Activated CD4-positive, alpha-beta T cell treated with anti-CD3 and anti-CD28 coated beads, Interleukin-2, amount 50 U/mL, for 4 hours (primary cell): Measurements from ENCODE around the gene CLCN2.
"Not testable (repeated sequence)": the region's sequence is repeated elsewhere in the genome, so short reads cannot be mapped to it uniquely, and the experiment has no call there.

Source experiments
- DNase-seq, 2 experiments: peaks; one replicate each; pipeline ENCODE4 v3.0.0-alpha.2; 2020

Gene CLCN2

DNA sequence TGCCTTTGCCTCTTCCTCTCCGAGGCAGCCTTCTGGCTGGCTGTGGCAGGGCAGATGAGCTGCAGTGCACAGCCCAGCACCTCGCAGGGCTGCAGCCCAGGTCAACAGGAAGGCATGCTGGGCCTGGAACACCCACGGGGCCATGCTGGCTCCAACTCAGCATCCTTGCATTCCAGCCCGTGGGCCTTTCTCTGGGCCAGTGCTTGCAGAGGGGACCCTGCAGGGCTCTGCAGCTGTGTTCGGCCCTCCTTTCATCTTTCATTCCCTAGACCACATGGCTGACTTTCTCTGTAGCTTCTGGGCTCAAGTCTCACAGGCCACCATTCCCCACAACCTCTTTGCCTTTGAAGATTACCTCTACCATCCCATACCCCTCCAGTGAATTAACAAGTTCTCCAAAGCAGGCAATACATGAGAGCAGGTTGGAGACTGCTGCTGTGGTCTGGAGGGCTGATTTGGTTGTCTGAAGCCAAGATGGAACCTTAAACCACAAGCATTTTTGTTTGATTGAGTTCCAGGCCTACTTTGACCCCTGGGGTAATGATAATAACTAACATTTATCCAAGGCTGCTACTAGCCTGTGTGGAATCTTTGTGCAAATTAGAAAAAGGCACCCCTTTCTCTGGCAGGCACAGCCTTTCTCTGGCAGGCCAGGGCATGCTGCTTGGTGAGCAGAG is 18.1 kb downstream of the CLCN2 start:
- DNase-seq = no peak

DNA sequence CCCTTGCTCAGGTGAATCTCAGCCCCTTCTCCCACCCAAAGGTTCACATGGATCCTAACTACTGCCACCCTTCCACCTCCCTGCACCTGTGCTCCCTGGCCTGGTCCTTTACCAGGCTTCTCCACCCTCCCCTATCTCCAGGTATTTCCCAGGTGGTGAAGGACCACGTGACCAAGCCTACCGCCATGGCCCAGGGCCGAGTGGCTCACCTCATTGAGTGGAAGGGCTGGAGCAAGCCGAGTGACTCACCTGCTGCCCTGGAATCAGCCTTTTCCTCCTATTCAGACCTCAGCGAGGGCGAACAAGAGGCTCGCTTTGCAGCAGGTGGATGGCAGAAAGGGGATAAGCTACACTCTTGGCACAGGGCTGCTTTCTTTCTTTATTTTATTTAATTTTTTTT is 19.5 kb downstream of the CLCN2 start:
- DNase-seq = no peak

DNA sequence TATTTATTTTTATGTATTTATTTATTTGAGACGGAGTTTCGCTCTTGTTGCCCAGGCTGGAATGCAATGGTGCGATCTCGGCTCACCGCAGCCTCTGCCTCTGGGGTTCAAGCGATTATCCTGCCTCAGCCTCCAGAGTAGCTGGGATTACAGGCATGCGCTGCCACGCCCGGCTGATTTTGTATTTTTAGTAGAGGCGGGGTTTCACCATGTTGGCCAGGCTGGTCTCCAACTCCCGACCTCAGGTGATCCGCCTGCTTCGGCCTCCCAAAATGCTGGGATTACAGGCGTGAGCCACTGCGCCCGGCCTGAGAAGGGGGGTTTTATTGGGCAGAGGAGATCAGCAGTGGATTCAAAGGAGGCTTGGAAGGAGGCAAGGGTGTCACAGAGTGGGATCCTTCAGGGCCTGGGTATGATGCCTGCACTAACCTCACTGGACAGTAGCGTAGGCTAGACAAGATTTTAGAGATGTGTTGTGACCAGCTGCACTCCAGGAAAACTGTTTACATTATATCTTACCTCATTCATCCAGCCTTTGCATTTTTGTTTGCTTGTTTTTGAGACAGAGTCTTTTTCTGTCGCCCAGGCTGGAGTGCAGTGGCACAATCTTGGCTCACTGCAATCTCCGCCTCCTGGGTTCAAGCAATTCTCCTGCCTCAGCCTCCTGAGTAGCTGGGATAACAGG is 21.8 kb downstream of the CLCN2 start:
- not testable (repeated sequence) for DNase-seq

DNA sequence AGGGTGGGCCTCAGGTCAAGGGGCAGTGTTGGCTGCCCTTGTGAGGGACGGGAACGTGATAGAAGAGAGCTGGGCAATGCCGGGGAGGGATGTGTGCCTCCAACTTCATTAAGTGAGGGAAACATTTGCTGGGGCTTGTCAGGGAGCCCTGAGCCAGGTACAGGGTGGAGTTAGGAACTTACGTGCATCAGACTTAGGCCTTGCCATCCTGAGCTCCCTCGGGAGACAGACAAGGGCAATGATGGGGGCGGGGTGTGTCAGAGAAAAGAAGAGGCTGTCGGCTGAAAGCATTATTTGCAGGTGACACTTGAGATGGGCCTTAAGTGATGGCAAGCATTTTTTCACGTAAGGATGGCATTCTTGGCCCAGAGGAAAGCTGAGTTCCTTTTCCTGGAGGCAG is 22.4 kb downstream of the CLCN2 start:
- DNase-seq = no peak

DNA sequence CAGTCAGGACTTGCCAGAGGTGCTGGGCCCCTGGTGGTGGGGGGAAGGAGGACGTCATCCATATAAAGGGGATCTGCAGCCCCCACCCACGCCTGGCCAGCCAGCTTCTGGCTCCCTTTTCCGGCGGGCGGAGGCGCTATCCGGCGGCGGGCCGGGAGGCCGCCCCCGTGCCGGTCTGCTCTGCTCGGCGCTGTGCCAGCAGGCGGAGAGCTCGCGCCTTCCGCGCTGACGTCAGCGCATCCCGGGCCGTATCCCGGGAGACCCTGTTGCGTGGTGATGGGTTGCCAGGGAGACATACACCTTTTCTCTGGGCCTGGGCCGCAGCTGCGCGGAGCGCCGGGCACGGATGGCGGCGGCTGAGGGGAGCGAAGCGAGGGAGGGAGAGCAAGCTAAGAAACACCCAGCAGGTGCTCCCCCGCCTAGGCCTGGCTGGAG is 22.9 kb downstream of the CLCN2 start:
- DNase-seq = no peak

DNA sequence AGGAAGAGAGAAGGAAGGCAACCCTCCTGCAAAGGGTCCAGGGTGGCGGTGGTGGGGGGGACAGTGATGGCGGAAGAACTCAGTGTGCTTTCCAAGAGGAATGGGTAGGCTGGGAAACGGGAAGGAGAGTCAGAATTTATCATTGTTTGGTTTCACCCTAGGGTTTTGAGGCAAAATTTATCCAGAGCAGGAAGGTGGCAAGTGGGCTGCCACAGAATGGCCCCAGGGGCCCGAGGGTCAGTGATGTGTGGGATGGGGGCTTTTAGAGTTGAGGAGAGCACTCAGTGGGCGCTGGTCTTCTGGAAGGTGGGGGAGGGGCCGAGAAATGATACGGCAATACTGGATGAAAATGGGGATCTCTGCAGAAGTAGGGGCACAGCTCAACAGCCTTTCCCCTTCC is 23.4 kb downstream of the CLCN2 start:
- no peak for DNase-seq

DNA sequence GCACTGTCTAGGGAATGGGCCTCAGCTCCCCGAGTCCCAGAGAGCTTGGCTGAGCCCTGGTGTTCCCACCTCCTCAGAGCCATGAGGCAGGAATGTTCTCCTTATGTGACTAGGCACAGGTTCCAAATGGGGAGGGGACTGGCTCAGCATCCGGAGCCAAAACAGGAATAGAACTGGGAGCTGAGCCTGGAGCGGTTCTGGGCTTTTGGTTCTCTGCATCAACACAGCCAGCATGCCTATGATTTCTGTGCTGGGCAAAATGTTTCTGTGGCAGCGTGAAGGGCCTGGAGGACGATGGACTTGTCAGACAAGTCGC is 24.0 kb downstream of the CLCN2 start, which contains the start of gene FAM131A:
Gene FAM131A (plus strand): TSS at position 202 of the 316 bp plus-strand sequence. CDS start 31 bp downstream, at position 233.
- DNase-seq = no peak

DNA sequence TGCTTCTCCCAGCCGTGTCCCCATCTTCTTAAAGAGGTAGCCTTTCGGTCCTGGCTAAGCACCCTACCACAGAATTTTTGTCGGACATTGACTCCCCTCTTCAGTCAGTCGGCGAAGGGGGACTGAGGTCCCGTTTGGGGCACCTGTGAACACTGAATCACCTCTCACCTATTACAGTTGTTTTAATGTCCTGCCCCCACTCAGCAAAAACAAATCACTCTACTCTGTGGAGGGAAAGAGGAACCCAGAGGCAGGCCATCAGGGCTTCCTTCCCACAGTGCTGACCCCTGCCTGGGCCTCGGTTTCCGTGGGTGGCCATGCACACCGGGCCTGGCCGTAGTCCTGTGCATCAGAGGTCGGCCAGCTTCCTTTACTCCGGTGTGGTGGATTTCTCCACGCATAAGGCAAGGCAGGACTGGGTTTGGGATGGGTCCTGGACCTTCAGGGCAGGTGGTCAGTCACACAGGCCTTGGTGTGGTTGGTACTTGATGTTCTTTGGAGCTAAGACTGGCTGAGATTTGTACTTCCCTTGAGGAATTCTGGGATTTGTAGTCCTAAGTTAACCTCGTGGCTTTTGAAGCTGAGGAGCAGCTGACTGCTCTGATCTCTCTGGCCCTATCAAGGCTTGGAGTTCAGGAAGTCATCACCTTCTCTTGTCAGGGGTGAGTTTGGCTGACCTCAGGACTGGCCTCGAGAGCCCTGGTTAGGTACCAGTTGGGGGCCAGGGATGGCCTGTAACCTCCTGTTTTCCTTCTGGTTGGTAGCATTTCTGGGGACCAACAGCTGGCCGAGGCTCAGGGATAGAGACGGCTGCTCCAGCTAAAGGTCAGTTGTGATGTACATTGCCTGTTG is 24.6 kb downstream of the CLCN2 start:
- DNase-seq = no peak

DNA sequence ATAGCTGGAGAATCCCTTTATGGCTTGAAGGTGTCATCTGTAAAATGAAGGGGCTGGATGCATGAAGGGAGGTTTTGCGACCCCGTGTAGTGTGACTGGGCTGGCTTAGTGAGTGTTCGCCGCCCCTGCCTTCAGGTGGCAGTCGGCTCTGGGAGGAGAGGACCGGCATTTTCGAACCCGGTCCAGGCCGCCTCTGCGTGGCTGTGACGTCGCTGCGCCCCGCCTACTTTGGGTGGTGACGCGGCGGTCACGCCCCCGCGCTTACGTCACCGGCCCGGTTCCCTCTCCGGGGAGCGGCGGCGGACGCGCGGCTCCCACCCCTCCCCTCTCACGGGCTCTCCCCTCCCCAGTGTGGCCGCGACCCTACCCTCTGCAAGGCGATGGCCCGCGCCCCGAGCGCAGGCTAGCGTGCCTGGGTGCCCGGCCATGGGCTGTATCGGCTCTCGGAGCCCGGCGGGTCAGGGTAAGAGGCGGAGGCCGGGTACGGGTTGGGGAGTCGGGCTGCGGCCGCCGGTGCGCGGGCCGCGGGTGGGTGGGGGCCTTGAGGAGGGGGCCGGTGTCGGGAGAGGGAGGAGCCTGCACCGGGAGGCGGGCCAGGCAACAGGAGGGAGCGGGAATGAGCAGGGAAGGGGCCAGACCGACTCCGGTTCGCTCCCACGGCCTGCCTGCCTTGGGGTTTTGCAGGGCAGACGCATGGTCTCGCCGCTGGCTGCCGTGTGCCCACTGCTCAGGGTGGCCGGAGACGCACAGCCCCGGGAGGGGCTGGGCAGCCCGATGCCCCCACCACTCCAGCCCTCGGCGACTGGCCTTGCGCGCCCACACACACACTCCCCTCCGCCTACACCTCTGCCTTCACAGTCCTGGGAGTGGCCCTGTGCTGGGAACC is 25.5 kb downstream of the CLCN2 start:
- peak; percentile 84 for DNase-seq

DNA sequence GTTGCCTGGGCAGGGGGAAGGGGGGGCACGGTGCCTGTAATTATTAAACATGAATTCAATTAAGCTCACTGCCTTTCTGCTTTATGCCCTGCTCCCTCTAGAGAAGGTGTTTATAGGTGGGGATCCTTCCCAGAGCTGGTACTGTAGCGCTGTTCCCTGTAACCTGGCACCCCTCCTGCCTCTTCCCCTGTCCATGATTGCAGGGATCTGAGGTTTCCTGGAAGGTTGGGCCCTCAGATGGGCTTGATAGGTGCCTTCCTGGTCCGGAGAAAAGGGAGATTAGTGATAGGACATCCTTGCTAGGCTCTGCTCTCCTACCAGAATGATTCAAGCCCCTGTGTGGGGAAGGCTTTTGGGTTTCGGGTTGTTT is 26.1 kb downstream of the CLCN2 start:
- no peak for DNase-seq

DNA sequence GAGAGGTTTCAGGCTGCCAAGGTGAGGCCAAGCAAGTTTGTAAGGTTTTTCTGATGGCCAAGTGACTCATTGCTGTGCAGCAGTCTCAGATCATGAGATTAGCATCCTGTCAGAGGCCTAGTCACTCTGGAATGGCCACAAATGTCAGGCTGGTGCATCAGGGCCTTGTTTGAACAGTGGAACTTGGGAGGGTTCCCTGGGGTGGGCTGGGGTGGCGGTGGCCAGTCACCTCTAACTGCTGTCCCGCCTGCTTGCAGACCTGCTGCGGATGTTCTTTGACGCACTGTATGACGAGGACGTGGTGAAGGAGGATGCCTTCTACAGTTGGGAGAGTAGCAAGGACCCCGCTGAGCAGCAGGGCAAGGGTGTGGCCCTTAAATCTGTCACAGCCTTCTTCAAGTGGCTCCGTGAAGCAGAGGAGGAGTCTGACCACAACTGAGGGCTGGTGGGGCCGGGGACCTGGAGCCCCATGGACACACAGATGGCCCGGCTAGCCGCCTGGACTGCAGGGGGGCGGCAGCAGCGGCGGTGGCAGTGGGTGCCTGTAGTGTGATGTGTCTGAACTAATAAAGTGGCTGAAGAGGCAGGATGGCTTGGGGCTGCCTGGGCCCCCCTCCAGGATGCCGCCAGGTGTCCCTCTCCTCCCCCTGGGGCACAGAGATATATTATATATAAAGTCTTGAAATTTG is 26.8 kb downstream of the CLCN2 start:
- DNase-seq = peak; percentile 20 to 37

DNA sequence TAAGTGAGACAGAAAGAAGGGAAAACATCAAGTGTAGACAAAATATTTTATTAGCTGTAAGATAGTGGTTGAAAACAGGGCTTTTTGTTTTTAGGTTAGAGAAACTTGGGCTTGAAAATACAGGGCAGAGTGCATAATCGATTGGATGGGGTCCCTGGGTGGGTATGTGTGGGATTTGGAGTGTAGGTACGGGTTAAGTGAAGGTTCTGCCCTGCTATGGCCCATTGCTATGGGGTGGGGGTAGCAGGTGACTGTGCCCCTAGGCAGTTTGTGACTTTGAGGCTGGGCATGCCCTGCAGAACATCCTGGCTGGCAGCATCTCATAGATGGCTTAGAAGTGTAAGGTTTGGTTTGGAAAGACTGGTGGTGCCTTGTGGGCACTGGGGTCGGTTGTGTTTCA is 27.7 kb downstream of the CLCN2 start:
- DNase-seq = no peak

DNA sequence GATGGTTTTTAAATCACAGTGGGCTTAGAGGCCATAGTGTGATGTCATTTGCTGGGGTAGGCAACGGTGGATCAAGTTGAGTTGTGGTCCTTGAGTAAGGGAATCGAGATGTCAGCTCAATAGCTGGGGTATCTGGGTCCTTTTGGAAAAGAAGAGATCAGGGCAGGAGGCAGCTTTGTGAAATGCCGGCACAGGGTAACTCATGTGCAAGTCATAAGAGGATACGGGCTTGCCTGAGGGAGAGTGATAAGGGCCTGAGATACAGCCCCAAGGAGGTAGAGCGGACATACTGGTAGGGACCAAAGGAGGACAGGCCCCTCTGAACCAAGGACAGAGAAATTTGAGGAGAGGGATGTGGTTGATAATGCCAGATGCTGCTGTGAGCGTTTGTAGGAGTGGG is 28.2 kb downstream of the CLCN2 start:
- no peak for DNase-seq

DNA sequence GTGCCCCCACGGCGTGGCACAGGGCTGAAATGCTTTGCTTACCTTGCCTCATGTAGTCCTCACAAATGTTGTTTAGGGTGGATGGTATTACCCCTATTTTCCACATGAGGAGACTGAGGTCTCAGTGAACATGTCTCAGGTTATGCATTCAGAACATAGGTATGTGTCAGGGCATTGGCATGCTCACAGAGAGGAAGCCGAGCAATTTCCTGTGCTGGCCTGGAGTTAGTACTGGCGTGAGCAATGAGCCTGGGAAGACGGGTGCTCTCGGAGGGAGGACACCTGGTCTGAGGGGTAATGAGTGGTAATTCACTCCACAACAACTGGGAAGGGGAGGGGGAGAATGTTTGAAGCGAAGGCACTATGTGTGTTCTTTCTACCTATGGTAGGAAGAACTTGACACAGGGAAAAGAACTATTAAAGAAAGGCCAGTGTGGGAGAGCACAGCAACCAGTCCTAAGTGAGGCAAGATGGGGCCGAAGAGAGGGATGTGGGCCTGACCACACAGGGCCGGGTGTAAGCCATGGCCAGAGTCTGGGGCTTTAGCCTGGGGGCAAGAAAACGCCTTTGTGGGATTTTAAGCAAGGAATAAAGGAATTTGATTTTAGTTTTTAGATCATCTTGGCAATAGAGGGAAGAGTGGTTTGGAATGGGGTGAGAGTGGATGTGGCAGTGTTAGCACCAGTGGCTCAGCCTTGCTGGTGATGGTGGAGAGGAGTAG is 28.9 kb downstream of the CLCN2 start:
- DNase-seq = no peak

DNA sequence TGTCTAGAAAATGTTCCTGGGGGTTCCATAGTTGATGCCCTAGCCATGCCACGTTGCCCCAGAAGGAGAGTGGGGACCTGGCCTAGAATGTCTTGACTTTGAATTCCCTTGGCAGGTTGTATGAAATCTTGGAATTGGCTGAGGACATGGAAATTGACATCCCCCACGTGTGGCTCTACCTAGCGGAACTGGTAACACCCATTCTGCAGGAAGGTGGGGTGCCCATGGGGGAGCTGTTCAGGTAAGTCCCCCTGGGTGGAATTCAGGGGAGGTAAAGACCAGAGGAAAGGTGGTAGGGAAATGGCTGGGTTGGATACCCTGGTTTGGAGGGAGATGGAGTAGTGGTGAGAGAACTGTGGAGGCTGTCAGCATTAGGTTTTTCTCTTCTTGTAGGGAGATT is 32.9 kb downstream of the CLCN2 start:
- no peak for DNase-seq

DNA sequence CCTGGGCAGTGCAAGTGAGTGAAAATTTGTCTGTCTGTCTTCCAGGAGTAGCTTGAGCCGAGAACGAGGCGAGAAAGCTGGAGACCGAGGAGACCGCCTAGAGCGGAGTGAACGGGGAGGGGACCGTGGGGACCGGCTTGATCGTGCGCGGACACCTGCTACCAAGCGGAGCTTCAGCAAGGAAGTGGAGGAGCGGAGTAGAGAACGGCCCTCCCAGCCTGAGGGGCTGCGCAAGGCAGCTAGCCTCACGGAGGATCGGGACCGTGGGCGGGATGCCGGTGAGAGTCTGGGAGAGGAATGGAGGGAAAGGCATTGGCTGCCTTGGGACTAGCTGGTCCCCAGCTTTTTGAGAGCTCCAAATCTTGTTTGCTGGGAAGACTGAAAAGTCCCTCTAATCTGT is 34.2 kb downstream of the CLCN2 start:
- no peak for DNase-seq

DNA sequence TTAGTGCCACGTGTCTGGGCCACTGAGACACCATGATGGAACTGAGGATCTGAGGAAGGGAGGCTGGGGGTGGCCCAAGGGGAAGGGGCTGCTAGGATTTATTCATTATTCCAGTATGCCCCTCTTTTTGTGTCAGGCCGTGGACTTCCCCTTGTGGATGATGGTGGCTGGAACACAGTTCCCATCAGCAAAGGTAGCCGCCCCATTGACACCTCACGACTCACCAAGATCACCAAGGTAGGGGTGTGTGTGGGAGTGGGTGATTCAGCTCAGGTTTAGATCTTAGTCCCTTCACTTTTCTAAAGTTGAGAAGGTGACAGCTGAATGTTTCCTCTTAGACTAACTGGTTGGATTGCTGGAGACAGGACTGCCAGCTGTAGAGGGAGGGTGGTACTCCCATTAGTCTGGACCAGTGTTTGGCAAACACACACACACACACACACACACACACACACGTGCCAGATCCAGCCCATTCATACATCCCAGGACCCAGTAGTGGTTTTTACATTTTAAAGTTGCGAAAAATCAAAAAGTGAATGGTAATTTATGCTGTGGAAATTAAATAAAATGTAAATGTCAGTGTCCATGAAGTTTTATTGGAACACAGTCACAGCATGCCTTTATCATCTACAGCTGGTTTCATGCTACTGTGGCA is 35.6 kb downstream of the CLCN2 start:
- DNase-seq = peak; percentile 40 to 49

DNA sequence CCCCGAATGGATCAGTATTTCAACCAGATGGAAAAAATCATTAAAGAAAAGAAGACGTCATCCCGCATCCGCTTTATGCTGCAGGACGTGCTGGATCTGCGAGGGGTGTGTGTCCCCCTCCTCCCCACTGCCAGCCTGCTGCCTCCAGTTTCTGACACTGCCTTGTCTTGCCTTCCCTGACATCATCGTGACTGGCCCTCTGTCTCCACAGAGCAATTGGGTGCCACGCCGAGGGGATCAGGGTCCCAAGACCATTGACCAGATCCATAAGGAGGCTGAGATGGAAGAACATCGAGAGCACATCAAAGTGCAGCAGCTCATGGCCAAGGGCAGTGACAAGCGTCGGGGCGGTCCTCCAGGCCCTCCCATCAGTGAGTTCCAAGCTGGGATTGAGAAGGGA is 36.1 kb downstream of the CLCN2 start:
- DNase-seq = no peak

DNA sequence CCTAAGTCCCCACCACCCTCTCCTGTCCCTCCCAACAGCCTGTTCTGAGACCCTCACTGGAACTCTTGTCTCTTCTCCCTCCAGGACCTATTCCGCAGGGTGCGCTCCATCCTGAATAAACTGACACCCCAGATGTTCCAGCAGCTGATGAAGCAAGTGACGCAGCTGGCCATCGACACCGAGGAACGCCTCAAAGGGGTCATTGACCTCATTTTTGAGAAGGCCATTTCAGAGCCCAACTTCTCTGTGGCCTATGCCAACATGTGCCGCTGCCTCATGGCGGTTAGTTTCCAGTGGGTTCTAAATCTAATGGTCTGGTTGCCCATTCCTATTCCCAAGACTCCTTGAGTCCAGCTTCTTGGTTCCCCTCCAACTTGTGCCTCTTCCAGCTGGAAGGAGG is 37.7 kb downstream of the CLCN2 start:
- no peak for DNase-seq

DNA sequence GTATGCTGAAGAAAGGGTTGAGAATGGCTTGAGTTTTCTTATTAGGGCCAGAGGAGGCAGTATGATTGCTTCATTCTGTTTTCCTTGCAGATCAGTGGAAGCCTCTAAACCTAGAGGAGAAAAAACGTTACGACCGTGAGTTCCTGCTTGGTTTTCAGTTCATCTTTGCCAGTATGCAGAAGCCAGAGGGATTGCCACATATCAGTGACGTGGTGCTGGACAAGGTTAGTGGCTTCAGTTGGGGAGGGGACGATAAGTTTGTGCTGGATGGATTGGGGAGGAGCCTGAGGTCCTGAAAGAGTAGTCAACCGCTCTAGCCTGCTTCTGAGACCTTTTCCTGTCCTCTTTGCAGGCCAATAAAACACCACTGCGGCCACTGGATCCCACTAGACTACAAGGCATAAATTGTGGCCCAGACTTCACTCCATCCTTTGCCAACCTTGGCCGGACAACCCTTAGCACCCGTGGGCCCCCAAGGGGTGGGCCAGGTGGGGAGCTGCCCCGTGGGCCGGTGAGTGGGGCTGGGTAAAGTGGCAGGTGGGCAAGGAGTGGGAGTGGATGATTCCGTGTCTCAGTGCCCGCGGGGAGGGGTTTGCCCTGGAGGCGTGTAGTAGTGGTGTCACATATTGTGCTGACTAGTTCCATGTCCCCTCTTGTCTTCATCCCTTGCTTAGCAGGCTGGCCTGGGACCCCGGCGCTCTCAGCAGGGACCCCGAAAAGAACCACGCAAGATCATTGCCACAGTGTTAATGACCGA is 38.5 kb downstream of the CLCN2 start:
- DNase-seq = no peak
